ENCODE results near the gene JAZF1.

Gene JAZF1

DNA sequence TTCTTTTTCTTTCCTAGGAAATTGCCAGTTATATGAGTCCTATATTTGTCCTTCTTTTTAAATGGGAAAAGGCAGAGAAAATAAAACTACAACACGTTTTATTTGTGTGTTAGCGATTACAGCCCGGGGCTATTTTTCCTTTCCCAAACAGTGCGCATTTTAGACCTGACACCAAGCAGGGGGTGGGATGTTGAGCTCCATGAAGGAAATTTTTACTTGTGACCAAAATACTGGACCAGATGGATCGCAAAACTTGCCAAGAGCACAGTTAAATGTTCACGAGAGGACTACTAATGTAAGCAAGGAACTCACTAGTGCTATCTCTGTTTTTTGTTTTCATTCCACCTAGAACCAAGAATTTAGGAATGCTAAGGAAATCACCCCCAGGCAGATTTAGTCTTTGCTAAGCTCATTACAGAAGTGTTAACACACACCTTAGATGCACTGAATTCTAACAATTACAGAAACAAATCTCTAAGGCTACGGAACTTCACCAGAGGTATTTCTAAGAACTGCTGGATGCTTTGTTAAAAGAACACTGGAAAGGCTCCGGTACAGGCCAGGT is 114.8 kb downstream of the JAZF1 start:
- in situ Hi-C loops (cut with HindIII; ENCODE audit: low pct_ligation_motif_present, low sequenced_read_pairs), result no loop called here
- DNase-seq, result no peak
- TF ChIP-seq, protein P1, sequence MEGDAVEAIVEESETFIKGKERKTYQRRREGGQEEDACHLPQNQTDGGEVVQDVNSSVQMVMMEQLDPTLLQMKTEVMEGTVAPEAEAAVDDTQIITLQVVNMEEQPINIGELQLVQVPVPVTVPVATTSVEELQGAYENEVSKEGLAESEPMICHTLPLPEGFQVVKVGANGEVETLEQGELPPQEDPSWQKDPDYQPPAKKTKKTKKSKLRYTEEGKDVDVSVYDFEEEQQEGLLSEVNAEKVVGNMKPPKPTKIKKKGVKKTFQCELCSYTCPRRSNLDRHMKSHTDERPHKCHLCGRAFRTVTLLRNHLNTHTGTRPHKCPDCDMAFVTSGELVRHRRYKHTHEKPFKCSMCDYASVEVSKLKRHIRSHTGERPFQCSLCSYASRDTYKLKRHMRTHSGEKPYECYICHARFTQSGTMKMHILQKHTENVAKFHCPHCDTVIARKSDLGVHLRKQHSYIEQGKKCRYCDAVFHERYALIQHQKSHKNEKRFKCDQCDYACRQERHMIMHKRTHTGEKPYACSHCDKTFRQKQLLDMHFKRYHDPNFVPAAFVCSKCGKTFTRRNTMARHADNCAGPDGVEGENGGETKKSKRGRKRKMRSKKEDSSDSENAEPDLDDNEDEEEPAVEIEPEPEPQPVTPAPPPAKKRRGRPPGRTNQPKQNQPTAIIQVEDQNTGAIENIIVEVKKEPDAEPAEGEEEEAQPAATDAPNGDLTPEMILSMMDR (IDR thresholded peaks at IDR 0.05; ENCODE audit: low read depth, low read length, missing control alignments), result no peak
- no peak overlapping the region for H3K27ac ChIP-seq
- H3K27me3 ChIP-seq (replicated peaks), result no peaks in the 10 kb centered on the region
- H3K36me3 ChIP-seq (replicated peaks), result no peaks in the 10 kb centered on the region
- H3K4me3 ChIP-seq (ENCODE audit: low read depth, low read length), result no peak overlapping the region

- Histone ChIP-seq H3K27ac (no peak overlapping the region), H3K27me3 (replicated peaks) (no peaks in the 10 kb centered on the region), H3K4me3 (ENCODE audit: low read depth, low read length) (no peak overlapping the region), H3K36me3 (replicated peaks) (no peaks in the 10 kb centered on the region)
- in situ Hi-C loops (cut with HindIII; ENCODE audit: low pct_ligation_motif_present, low sequenced_read_pairs), result no loop called here
- TF ChIP-seq, protein P1 (IDR thresholded peaks at IDR 0.05; ENCODE audit: low read depth, low read length, missing control alignments), result no peak
- no peak for DNase-seq
Observed at GRCh38 chr7:28065308-28065707, 115.3 kb downstream of the JAZF1 start.

DNA sequence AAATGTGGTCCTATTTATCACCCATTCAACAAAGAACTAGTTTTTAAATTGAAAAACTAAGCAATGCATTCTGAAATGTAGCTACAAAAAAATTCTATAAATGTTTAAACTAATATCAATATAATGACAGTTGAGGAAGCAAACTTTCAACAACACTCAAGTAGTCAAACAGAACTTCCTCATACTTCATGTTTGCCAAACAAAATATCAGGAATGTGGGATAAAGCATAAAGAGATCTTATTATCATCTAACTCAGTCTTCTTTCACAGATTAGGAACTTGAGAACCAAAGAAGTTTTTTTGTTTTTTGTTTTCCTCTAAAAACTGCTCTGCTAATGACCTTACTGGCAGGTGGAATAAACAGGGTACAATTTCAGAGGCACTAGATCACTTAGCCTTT is 116.2 kb downstream of the JAZF1 start:
- H3K4me3 ChIP-seq (ENCODE audit: low read depth, low read length), result no peak overlapping the region
- TF ChIP-seq, protein P1 (IDR thresholded peaks at IDR 0.05; ENCODE audit: low read depth, low read length, missing control alignments), result no peak
- in situ Hi-C loops (cut with HindIII; ENCODE audit: low pct_ligation_motif_present, low sequenced_read_pairs), result no loop called here
- no peak for DNase-seq
- H3K27me3 ChIP-seq (replicated peaks), result no peaks in the 10 kb centered on the region
- no peaks in the 10 kb centered on the region for H3K36me3 ChIP-seq (replicated peaks)
- H3K27ac ChIP-seq, result no peak overlapping the region

DNA sequence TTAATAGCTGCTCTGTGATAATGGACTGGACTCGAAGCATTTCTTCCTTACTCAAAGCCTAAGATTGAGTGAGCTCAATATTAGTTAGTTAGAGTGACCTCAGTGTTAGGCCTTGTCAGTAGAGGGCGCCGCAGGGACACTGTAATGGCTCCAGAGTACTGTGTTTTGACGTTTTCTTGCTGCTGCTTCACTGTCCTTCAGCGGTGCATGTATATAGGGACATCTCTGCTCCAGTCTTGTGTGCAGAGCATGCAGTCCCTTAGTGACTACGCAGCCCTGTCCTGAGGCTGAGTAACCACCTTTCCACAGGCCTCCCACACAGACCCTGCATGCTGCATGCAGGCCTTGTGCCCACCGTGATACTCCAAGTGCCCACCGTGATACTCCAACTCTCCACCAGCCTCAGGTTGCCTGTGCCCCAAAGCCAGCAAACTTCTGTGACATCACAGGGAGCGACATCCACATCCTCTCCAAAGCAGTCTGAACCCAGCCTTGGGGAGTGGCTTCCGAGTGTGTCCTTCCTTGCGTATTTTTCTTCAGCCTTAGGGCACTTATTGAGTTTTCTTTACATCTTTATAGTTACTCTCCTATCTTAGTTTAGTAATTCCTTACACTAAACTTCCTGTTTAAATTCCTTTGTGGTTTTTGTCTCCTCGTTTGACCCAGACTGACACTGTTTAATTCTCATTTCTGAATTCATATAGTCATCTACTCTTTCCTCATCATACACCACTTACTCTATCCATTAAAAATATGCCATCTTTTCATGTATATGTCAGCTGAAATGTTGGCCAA is 118.2 kb downstream of the JAZF1 start:
- Histone ChIP-seq H3K27me3 (replicated peaks) (no peaks in the 10 kb centered on the region), H3K27ac (peak overlapping the region; percentile 13), H3K36me3 (replicated peaks) (no peaks in the 10 kb centered on the region), H3K4me3 (ENCODE audit: low read depth, low read length) (no peak overlapping the region)
- in situ Hi-C loops (cut with HindIII; ENCODE audit: low pct_ligation_motif_present, low sequenced_read_pairs), result no loop called here
- TF ChIP-seq, protein P1 (IDR thresholded peaks at IDR 0.05; ENCODE audit: low read depth, low read length, missing control alignments), result peak; percentile 80
- DNase-seq, result peak; percentile 71

DNA sequence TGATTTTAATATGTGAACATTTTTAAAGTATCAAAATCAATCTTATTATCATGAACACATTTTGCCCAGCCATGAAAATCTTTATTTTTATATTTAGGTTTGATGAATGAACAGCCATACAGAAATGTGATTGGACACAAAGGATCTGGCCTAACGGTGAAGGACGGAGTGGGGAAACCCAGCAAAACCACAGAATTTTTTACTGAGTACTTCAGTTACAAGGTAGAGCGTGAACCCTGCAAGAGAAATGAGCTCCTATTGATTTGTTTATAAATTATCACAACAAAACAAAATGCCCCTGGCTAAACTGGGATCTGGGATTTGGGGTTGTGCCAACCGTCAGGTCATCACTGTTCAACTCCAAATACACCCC is 118.8 kb downstream of the JAZF1 start:
- no peak for DNase-seq
- TF ChIP-seq, protein P1 (IDR thresholded peaks at IDR 0.05; ENCODE audit: low read depth, low read length, missing control alignments), result no peak
- no peaks in the 10 kb centered on the region for H3K36me3 ChIP-seq (replicated peaks)
- H3K27ac ChIP-seq, result no peak overlapping the region
- in situ Hi-C loops (cut with HindIII; ENCODE audit: low pct_ligation_motif_present, low sequenced_read_pairs), result no loop called here
- H3K4me3 ChIP-seq (ENCODE audit: low read depth, low read length), result no peak overlapping the region
- no peaks in the 10 kb centered on the region for H3K27me3 ChIP-seq (replicated peaks)

Measured in brain microvascular endothelial cell (primary cell).